Duodenal mucosa (tissue), 2 donors: ENCODE measurements around the gene C10orf90.

Experiments used
- H3K27ac ChIP-seq: one replicate; pipeline ENCODE4 v1.7.0; 2013; ENCODE audit warnings: low read depth, low read length
- H3K27me3 ChIP-seq, 2 donors: one replicate each; pipeline ENCODE4 v1.7.0; 2013; ENCODE audit warnings: low read length in 2 of 2, control low read depth in 1 of 2; ENCODE audit not compliant: insufficient read depth in 2 of 2, control insufficient read depth in 1 of 2
- H3K36me3 ChIP-seq, 2 donors: one replicate each; pipeline ENCODE4 v1.7.0; 2013; ENCODE audit warnings: low read length in 2 of 2, control low read depth in 1 of 2; ENCODE audit not compliant: insufficient read depth in 2 of 2, control insufficient read depth in 1 of 2
- H3K4me1 ChIP-seq, 2 donors: one replicate each; pipeline ENCODE4 v1.7.0; 2013; ENCODE audit warnings: low read length in 2 of 2, control low read depth in 1 of 2; ENCODE audit not compliant: insufficient read depth in 2 of 2, control insufficient read depth in 1 of 2
- H3K4me3 ChIP-seq, 2 donors: one replicate each; pipeline ENCODE4 v1.7.0; 2013; ENCODE audit warnings: low read length in 2 of 2, low read depth in 1 of 2
- H3K9ac ChIP-seq, 2 donors: one replicate each; pipeline ENCODE4 v1.7.0; 2013; ENCODE audit warnings: low read length in 2 of 2, low read depth in 1 of 2
- H3K9me3 ChIP-seq, 2 donors: one replicate each; pipeline ENCODE4 v1.7.0; 2013; ENCODE audit warnings: low read length in 2 of 2, control low read depth in 1 of 2; ENCODE audit not compliant: control insufficient read depth in 1 of 2

Gene C10orf90

GRCh38 chr10:126475074-126475691 is 195.3 kb downstream of the C10orf90 start:
- no peaks in the 10 kb centered on the region for H3K27me3 ChIP-seq
- no peak overlapping the region for H3K9ac ChIP-seq
- no peaks in the 10 kb centered on the region for H3K36me3 ChIP-seq
- no peaks in the 10 kb centered on the region for H3K9me3 ChIP-seq
- no peaks in the 10 kb centered on the region for H3K4me1 ChIP-seq
- no peak overlapping the region for H3K4me3 ChIP-seq
- H3K27ac ChIP-seq = no peak overlapping the region

GRCh38 chr10:126474031-126474430 is 196.5 kb downstream of the C10orf90 start:
- Histone ChIP-seq H3K27ac (no peak overlapping the region), H3K4me3 (no peak overlapping the region), H3K27me3 (no peaks in the 10 kb centered on the region), H3K36me3 (no peaks in the 10 kb centered on the region), H3K9ac (no peak overlapping the region), H3K4me1 (no peaks in the 10 kb centered on the region), H3K9me3 (no peaks in the 10 kb centered on the region)

GRCh38 chr10:126470991-126471390 is 199.5 kb downstream of the C10orf90 start:
- Histone ChIP-seq H3K4me1 (no peaks in the 10 kb centered on the region), H3K4me3 (no peak overlapping the region)

GRCh38 chr10:126469692-126470091 is 200.8 kb downstream of the C10orf90 start:
- no peaks in the 10 kb centered on the region for H3K9me3 ChIP-seq
- no peak overlapping the region for H3K27ac ChIP-seq
- no peaks in the 10 kb centered on the region for H3K4me1 ChIP-seq
- H3K9ac ChIP-seq = no peak overlapping the region
- H3K4me3 ChIP-seq = no peak overlapping the region
- H3K27me3 ChIP-seq = no peaks in the 10 kb centered on the region
- no peaks in the 10 kb centered on the region for H3K36me3 ChIP-seq

More at GRCh38 chr10:126470991-126471390, 199.5 kb downstream of the C10orf90 start:
- Histone ChIP-seq H3K27ac (no peak overlapping the region), H3K36me3 (no peaks in the 10 kb centered on the region), H3K27me3 (no peaks in the 10 kb centered on the region), H3K9me3 (no peaks in the 10 kb centered on the region), H3K9ac (no peak overlapping the region)

- no peak overlapping the region for H3K27ac ChIP-seq
- H3K4me3 ChIP-seq = no peak overlapping the region
- no peaks in the 10 kb centered on the region for H3K9me3 ChIP-seq
- H3K27me3 ChIP-seq = no peaks in the 10 kb centered on the region
- no peaks in the 10 kb centered on the region for H3K36me3 ChIP-seq
- H3K4me1 ChIP-seq = no peaks in the 10 kb centered on the region
- no peak overlapping the region for H3K9ac ChIP-seq
Measured at GRCh38 chr10:126468876-126469643, 201.4 kb downstream of the C10orf90 start.

GRCh38 chr10:126468467-126468866 is 202.0 kb downstream of the C10orf90 start:
- no peak overlapping the region for H3K9ac ChIP-seq

GRCh38 chr10:126465771-126466170 is 204.7 kb downstream of the C10orf90 start:
- Histone ChIP-seq H3K4me1 (no peaks in the 10 kb centered on the region), H3K9ac (no peak overlapping the region), H3K27ac (no peak overlapping the region), H3K27me3 (no peaks in the 10 kb centered on the region), H3K36me3 (no peaks in the 10 kb centered on the region), H3K4me3 (no peak overlapping the region), H3K9me3 (no peaks in the 10 kb centered on the region)

More at GRCh38 chr10:126468467-126468866, 202.0 kb downstream of the C10orf90 start:
- Histone ChIP-seq H3K9me3 (no peaks in the 10 kb centered on the region), H3K27ac (no peak overlapping the region), H3K4me1 (no peaks in the 10 kb centered on the region), H3K36me3 (no peaks in the 10 kb centered on the region), H3K27me3 (no peaks in the 10 kb centered on the region), H3K4me3 (no peak overlapping the region)

GRCh38 chr10:126463286-126463685 is 207.2 kb downstream of the C10orf90 start:
- Histone ChIP-seq H3K9me3 (no peaks in the 10 kb centered on the region), H3K4me1 (peaks cover 0 to 5% of the 10 kb centered on the region in 2 donors), H3K9ac (no peak overlapping the region), H3K4me3 (no peak overlapping the region), H3K27ac (no peak overlapping the region), H3K36me3 (no peaks in the 10 kb centered on the region), H3K27me3 (no peaks in the 10 kb centered on the region)

- no peak overlapping the region for H3K9ac ChIP-seq
- peaks cover 0 to 5% of the 10 kb centered on the region in 2 donors for H3K4me1 ChIP-seq
- no peaks in the 10 kb centered on the region for H3K9me3 ChIP-seq
- H3K27ac ChIP-seq = no peak overlapping the region
- no peak overlapping the region for H3K4me3 ChIP-seq
- no peaks in the 10 kb centered on the region for H3K36me3 ChIP-seq
- H3K27me3 ChIP-seq = no peaks in the 10 kb centered on the region
Measured at GRCh38 chr10:126461289-126461940, 209.1 kb downstream of the C10orf90 start.

GRCh38 chr10:126459878-126460481 is 210.5 kb downstream of the C10orf90 start:
- no peaks in the 10 kb centered on the region for H3K27me3 ChIP-seq
- H3K4me1 ChIP-seq = peaks cover 0 to 5% of the 10 kb centered on the region in 2 donors
- H3K36me3 ChIP-seq = no peaks in the 10 kb centered on the region
- no peaks in the 10 kb centered on the region for H3K9me3 ChIP-seq
- H3K4me3 ChIP-seq = no peak overlapping the region
- no peak overlapping the region for H3K27ac ChIP-seq
- no peak overlapping the region for H3K9ac ChIP-seq
